Eye (tissue), 1 donor: ENCODE results near the gene IDI2.

Experiments
- DNase-seq: peaks from one replicate; pipeline ENCODE4 v3.0.0-alpha.2; 2015

The IDI2 gene

DNA sequence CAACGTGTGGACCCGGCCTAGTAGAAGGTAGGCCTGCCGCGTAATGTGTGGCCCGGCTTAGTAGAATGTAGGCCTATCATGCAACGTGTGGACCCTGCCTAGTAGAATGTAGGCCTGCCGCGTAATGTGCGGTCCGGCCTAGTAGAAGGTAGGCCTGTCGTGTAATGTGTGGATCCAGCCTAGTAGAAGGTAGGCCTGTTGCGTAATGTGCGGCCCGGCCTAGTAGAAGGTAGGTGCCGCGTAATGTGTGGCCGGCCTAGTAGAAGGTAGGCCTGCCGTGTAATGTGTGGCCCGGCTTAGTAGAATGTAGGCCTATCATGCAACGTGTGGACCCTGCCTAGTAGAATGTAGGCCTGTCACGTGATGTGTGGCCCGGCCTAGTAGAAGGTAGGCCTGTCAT, 49.3 kb downstream of the IDI2 start:
- DNase-seq: no peak

DNA sequence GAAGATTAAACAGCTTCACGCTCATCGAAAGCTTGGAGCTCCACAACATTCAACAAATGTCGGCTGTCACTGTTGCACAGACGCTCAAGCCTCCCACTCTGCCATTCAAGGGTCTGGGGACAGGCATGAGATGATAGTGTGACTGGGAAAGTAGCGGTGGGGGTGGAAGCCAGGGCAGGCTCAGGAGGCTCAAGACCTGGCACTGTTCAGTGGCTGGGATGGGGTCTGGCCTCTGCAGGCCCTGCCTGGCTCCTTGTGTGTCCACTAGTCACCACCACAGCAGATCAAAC, 50.9 kb downstream of the IDI2 start:
- DNase-seq: no peak

DNA sequence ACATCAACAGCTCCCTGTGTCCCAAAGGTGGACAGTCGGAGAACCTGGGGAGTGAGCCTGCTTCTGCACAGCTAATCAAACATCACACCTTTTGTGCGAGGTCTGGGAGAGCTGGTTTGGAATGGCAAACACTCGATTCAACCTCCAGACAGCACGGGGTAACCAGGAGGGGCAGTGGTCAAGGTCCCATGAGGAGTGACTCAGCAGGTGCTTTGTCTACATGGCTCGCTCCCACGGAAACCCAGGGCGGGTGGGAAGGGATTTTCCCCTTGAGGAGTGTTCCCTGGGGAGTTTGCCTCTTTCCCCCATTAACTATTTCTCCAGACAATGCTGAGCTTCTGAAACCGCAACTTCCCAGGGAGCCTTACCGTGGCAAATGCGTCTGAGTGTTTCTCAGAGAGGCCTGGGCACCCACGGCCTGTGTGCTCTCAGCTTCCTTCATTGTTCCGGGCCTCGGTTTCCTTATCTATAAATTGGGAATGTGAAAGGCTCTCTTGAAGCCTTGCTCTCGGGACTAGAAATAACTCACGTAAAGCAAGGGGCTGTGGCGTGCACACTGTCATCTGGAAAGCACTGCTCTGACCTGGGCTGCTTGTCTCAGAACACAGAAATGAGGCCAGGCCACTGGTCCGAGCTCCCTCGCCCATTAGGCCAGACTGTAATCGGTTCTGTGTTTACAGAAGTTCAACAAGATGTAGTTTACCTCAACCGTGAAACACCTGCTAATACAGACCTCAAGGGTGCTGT, 51.4 kb downstream of the IDI2 start:
- DNase-seq: no peak

DNA sequence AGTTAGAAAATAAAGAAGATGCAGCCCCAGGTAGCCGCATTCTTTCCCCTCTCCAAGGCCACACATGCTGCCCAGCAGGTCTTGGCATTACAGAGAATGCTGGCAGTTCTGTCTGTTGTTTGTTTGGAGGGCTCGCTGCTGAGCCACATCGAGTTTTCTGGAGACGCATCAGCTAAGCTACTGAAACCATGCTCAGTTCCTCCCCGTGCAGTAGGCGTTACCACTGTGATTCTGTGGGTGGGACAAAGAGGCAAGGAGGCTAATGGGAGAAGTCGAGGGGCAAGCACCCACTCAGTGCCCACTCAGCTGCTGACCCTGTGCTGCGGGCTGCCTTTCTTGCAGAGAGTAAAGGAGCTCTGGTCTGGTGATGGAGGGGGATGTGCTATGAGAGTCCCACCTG, 52.9 kb downstream of the IDI2 start:
- DNase-seq: no peak

DNA sequence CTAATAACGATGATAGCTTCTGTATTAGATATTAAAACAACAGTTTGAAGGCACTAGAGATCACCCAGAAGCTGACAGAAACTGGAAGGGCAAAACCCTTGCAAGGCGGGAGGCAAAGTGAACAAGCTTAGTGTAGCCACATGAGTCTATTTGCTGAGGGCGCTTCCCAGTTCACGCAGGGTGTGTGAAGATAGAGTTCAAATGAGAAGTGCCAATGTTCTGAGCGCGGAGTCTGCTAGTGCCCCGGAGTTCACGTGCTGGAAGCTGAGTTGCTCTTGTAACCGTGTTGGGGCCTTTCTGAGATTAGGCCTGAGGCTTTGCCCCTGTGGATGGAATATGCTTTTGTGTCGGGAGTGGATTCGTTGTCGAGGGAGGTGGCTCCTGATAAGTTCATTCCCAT, 54.0 kb downstream of the IDI2 start:
- DNase-seq: no peak

DNA sequence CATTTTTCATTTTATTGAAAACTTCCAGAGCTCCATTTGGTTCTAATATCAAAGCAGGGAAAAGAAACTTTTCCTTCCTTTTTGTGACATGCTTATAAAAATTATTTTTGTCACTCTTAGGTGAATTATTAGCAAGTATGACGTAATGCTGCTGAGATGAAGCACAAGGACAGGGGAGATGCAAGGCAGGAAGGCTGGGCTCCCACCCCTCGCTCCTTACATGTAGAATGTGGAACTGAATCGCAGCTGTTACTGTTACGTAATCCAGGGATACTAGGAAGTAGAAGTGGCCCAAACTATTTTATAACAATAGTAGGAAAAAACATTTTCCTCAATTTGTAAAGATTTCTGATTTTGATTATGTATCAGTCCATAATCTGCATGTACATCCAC, 54.5 kb downstream of the IDI2 start:
- no peak for DNase-seq

DNA sequence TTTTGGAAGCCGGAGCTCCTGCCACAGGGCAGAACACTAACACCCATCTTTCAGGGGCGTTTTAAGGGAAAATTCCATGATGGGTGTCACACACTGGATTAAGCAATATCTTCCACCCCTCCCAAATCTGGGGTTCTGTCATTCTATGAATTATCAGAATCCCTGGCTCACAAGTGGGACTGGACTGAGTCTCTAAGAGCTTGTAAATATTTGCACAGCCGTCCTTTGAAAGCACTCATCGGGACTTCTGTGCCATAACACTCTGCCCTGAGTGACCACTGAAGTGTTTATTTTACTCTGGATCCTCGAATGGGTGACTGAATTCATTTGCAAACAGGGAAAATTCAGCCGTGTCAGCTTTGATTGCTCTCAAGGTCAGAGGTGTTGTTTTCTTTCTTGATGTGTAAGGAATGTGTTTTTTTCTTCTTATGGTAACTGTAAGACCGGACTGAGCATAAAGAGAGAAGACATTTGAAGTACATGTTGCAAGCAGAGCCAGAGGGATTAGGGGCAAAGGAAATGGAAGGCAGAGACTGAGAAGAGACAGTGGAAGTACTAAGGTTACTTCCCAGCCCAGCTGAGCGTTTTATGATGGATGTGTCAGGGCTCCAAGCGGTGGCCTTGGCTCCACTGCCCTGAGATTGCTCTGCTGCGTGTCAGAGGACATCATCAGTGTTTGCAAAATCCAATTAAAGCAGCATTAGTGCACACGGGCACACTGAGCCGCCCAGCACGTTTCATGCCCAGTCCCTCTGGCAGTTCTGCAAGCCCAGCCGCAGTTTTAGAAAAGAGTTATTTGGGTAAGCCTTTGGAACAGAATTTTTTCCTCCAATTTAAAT, 55.1 kb downstream of the IDI2 start:
- DNase-seq: peak; percentile 70

DNA sequence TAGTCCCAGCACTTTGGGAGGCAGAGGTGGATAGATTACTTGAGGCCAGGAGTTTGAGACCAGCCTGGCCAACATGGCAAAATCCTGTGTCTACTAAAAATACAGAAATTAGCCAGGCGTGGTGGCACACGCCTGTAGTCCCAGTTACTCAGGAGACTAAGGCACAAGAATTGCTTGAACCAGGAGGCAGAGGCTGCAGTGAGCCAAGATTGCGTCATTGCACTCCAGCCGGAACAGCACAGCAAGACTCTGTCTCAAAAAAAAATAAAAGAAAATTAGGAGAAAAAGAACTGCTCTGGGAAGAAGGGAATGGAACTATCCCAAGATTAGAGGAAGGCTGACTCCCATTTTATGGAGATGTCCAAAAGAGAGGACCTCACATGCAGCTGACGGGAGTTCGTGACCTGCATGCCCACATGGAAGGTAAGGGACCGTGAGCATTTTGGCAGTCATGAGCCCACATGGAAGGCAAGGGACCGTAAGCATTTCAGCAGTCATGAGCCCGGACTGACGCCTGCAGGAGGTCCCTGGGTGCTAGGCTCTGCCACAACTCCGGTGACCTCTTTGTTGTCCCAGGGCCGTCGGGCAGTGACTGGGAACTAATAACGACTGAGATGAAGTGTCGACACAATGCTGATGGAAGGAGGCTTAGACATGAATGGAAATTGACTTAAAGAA, 56.0 kb downstream of the IDI2 start:
- DNase-seq: peak; percentile 38
